ENCODE results near the gene EML5. TPM values are rescaled to one million over a fixed set of nuclear protein-coding genes. Genes with fewer than 3 reads are reported as not detected.

Gene EML5
- polyA plus RNA-seq, 3 donors, result not detected

DNA sequence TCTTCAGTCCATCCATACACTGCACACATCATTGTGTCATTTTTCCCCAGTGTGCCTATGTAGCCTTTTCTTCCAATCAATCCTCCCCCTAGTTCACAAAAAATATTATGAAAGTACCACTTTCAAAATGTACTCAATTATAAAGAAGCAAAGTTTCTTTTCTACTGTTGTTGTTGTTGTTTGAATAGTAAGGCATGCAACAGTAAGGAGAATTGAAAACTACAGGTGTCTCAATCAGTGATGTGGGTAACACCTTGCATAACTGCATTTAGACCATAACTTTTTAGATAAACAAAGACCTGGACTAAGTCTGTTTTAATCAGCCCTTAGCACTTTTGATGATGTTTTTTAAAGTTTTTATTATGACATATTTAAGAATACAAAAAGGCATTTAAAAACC is 104.4 kb downstream of the EML5 start:
- Mint-ChIP-seq H3K4me3 (no peak overlapping the region), H3K36me3 (no peaks in the 10 kb centered on the region), H3K27ac (no peak overlapping the region), H3K4me1 (no peaks in the 10 kb centered on the region), H3K27me3 (ENCODE audit: low read depth in 3 of 3) (peaks cover 0 to 3% (median 0%) of the 10 kb centered on the region in 3 donors), H3K9me3 (no peaks in the 10 kb centered on the region)
- Histone ChIP-seq H3K4me3 (replicated peaks in 1 of 3; ENCODE audit: low read depth in 2 of 3, low read length in 3 of 3) (no peak overlapping the region), H3K4me2 (replicated peaks; ENCODE audit: extremely low read depth, low read length, poor library complexity, severe bottlenecking) (no peak overlapping the region), H3K27me3 (ENCODE audit: control insufficient read depth in 2 of 2, insufficient read depth in 2 of 2, low read length in 2 of 2) (no peaks in the 10 kb centered on the region), H3K9ac (ENCODE audit: insufficient read depth, low read length, poor library complexity, severe bottlenecking) (no peak overlapping the region), H2AFZ (ENCODE audit: insufficient read depth, low read depth, low read length, poor library complexity, severe bottlenecking) (no peak overlapping the region), H3K36me3 (replicated peaks in 1 of 2; ENCODE audit: control insufficient read depth in 1 of 2, insufficient read depth in 2 of 2, low read length in 2 of 2) (no peaks in the 10 kb centered on the region), H4K20me1 (ENCODE audit: insufficient read depth, low read length) (no peaks in the 10 kb centered on the region), H3K9me3 (replicated peaks in 1 of 2; ENCODE audit: control insufficient read depth in 1 of 2, insufficient read depth in 1 of 2, low read length in 2 of 2) (no peaks in the 10 kb centered on the region), H3K4me1 (ENCODE audit: control insufficient read depth in 1 of 2, insufficient read depth in 2 of 2, low read length in 2 of 2) (no peaks in the 10 kb centered on the region), H3K27ac (ENCODE audit: low read depth in 1 of 2, low read length in 2 of 2) (no peak overlapping the region), H3K79me2 (ENCODE audit: insufficient read depth, low read length) (no peaks in the 10 kb centered on the region)
- TF ChIP-seq, protein P1, sequence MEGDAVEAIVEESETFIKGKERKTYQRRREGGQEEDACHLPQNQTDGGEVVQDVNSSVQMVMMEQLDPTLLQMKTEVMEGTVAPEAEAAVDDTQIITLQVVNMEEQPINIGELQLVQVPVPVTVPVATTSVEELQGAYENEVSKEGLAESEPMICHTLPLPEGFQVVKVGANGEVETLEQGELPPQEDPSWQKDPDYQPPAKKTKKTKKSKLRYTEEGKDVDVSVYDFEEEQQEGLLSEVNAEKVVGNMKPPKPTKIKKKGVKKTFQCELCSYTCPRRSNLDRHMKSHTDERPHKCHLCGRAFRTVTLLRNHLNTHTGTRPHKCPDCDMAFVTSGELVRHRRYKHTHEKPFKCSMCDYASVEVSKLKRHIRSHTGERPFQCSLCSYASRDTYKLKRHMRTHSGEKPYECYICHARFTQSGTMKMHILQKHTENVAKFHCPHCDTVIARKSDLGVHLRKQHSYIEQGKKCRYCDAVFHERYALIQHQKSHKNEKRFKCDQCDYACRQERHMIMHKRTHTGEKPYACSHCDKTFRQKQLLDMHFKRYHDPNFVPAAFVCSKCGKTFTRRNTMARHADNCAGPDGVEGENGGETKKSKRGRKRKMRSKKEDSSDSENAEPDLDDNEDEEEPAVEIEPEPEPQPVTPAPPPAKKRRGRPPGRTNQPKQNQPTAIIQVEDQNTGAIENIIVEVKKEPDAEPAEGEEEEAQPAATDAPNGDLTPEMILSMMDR (IDR thresholded peaks at IDR 0.05), result no peak
- intact Hi-C loops (cut with micrococcal nuclease), result no loop called here
- no peak for DNase-seq

DNA sequence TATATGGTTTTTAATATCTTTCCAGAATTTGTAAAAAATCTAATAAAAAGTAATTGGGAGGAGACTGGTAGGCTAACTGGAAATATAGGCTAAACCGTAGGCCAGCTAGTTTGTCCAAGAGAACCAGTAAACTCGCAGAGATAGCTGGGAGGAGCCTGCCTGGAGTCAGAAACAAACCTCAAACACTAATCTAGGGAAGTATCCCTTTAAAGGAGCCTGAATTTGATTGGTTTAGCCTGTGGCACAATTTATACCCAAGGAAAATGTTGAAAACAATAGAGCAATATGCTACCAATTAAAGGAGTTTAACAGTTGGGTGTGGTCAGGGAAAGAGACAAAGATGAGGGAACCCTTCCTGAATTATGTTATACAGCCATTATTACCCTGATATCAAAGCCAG is 109.6 kb downstream of the EML5 start:
- H3K9me3 ChIP-seq (replicated peaks in 1 of 2; ENCODE audit: control insufficient read depth in 1 of 2, insufficient read depth in 1 of 2, low read length in 2 of 2), result no peaks in the 10 kb centered on the region
- no peaks in the 10 kb centered on the region for H3K4me1 ChIP-seq (ENCODE audit: control insufficient read depth in 1 of 2, insufficient read depth in 2 of 2, low read length in 2 of 2)
- intact Hi-C loops (cut with micrococcal nuclease), result no loop called here
- H3K27ac ChIP-seq (ENCODE audit: low read depth in 1 of 2, low read length in 2 of 2), result no peak overlapping the region
- Mint-ChIP-seq H3K36me3 (no peaks in the 10 kb centered on the region), H3K27ac (no peak overlapping the region), H3K9me3 (no peaks in the 10 kb centered on the region), H3K4me3 (no peak overlapping the region), H3K27me3 (ENCODE audit: low read depth in 3 of 3) (peaks cover 0 to 3% (median 0%) of the 10 kb centered on the region in 3 donors), H3K4me1 (no peaks in the 10 kb centered on the region)
- no peak for DNase-seq
- no peaks in the 10 kb centered on the region for H3K36me3 ChIP-seq (replicated peaks in 1 of 2; ENCODE audit: control insufficient read depth in 1 of 2, insufficient read depth in 2 of 2, low read length in 2 of 2)
- no peaks in the 10 kb centered on the region for H3K27me3 ChIP-seq (ENCODE audit: control insufficient read depth in 2 of 2, insufficient read depth in 2 of 2, low read length in 2 of 2)
- H2AFZ ChIP-seq (ENCODE audit: insufficient read depth, low read depth, low read length, poor library complexity, severe bottlenecking), result no peak overlapping the region
- no peak overlapping the region for H3K4me3 ChIP-seq (replicated peaks in 1 of 3; ENCODE audit: low read depth in 2 of 3, low read length in 3 of 3)
- no peaks in the 10 kb centered on the region for H4K20me1 ChIP-seq (ENCODE audit: insufficient read depth, low read length)
- no CpG with 5 or more reads among the region's 2 CpGs for WGBS (ENCODE audit: insufficient coverage)
- H3K79me2 ChIP-seq (ENCODE audit: insufficient read depth, low read length), result no peaks in the 10 kb centered on the region
- TF ChIP-seq, protein P1 (IDR thresholded peaks at IDR 0.05), result no peak
- no peak overlapping the region for H3K4me2 ChIP-seq (replicated peaks; ENCODE audit: extremely low read depth, low read length, poor library complexity, severe bottlenecking)
- H3K9ac ChIP-seq (ENCODE audit: insufficient read depth, low read length, poor library complexity, severe bottlenecking), result no peak overlapping the region
